GM23248 (cell line): ENCODE results near the gene WDR88. TPM values are rescaled to one million over a fixed set of nuclear protein-coding genes. Genes with fewer than 3 reads are reported as not detected.

Experiments
- DNase-seq: peaks from one replicate; pipeline ENCODE4 v3.0.0-alpha.2; 2015
- H2AFZ ChIP-seq: fragments of 200-600 bp; sonication (generic); 2 replicates; pipeline ENCODE4 v1.6.1; 2016; ENCODE audit warnings: antibody characterized with exemption
- H3F3A ChIP-seq: fragments of 200-600 bp; sonication (generic); 2 replicates; pipeline ENCODE4 v1.6.1; 2016; ENCODE audit warnings: mild to moderate bottlenecking, antibody characterized with exemption, mixed run types; ENCODE audit not compliant: insufficient read depth
- H3K27ac ChIP-seq: fragments of 200-600 bp; sonication (generic); 2 replicates; pipeline ENCODE4 v1.5.1; 2016; ENCODE audit warnings: mild to moderate bottlenecking
- H3K27me3 ChIP-seq: fragments of 200-600 bp; sonication (generic); replicated peaks from 2 replicates; pipeline ENCODE4 v1.6.1; 2016; ENCODE audit warnings: mild to moderate bottlenecking; ENCODE audit not compliant: insufficient read depth
- H3K36me3 ChIP-seq: fragments of 200-600 bp; sonication (generic); 2 replicates; pipeline ENCODE4 v1.6.1; 2016; ENCODE audit warnings: low read depth, mild to moderate bottlenecking
- H3K4me1 ChIP-seq: fragments of 200-600 bp; sonication (generic); 2 replicates; pipeline ENCODE4 v1.6.1; 2016; ENCODE audit warnings: mild to moderate bottlenecking; ENCODE audit not compliant: insufficient read depth
- H3K4me2 ChIP-seq: fragments of 200-600 bp; sonication (generic); one replicate; pipeline ENCODE4 v1.6.1; 2016; ENCODE audit warnings: mild to moderate bottlenecking; ENCODE audit not compliant: unreplicated experiment
- H3K4me3 ChIP-seq: fragments of 200-600 bp; sonication (generic); 2 replicates; pipeline ENCODE4 v1.5.1; 2016; ENCODE audit warnings: mild to moderate bottlenecking
- H3K79me2 ChIP-seq: fragments of 200-600 bp; sonication (generic); 2 replicates; pipeline ENCODE4 v1.6.1; 2016; ENCODE audit warnings: mild to moderate bottlenecking; ENCODE audit not compliant: insufficient read depth
- H3K9ac ChIP-seq: fragments of 200-600 bp; sonication (generic); 2 replicates; pipeline ENCODE4 v1.6.1; 2016; ENCODE audit warnings: mild to moderate bottlenecking
- H3K9me2 ChIP-seq: fragments of 200-600 bp; sonication (generic); 2 replicates; pipeline ENCODE4 v1.6.1; 2016; ENCODE audit warnings: mixed run types, mild to moderate bottlenecking, moderate library complexity; ENCODE audit not compliant: insufficient read depth
- H3K9me3 ChIP-seq: fragments of 200-600 bp; sonication (generic); one replicate; pipeline ENCODE4 v1.6.1; 2017; ENCODE audit warnings: low read depth
- H4K20me1 ChIP-seq: fragments of 200-600 bp; sonication (generic); 2 replicates; pipeline ENCODE4 v1.6.0; 2016; ENCODE audit not compliant: insufficient read depth
- EZH2 ChIP-seq: fragments of 200-600 bp; sonication (generic); IDR thresholded peaks from 2 replicates; pipeline ENCODE4 v1.6.1; 2018; ENCODE audit warnings: antibody characterized with exemption, mild to moderate bottlenecking; ENCODE audit not compliant: insufficient read depth, poor library complexity, severe bottlenecking
- EZH2phosphoT487 ChIP-seq: fragments of 200-600 bp; sonication (generic); IDR thresholded peaks from 2 replicates; pipeline ENCODE4 v1.6.1; 2018; ENCODE audit warnings: antibody characterized with exemption, moderate library complexity, mild to moderate bottlenecking, low read depth; ENCODE audit not compliant: insufficient read depth
- WGBS, 2 experiments: methylation state at CpG; one replicate each; pipeline ENCODE4 v1.1.6; 2015 to 2017; ENCODE audit warnings: low lambda C conversion rate in 2 of 2, low coverage in 1 of 2; ENCODE audit errors: missing lambda C conversion rate in 2 of 2; 5-methylcytosine and 5-hydroxymethylcytosine counted together
- in situ Hi-C: fragments of 300-500 bp; cut with MboI; formaldehyde crosslinking; loops from 2 replicates; pipeline ENCODE4 v1.15.0; 2020
- polyA plus RNA-seq: library from polyadenylated mRNA; unstranded; fragments of >200 nt; fragmentation: Nextera tagmentation; extraction: Ambion mirVana; gene quantifications from 2 replicates; pipeline ENCODE4 v1.2.1, GENCODE V29; 2016
- total RNA-seq: library from RNA; depleted of rRNA; stranded (reverse); fragments of >200 nt; shearing (Covaris generic); gene quantifications from 2 replicates; pipeline ENCODE4 v1.2.3, GENCODE V29; 2014

The WDR88 gene
- total and polyA plus RNA-seq, 2 experiments from 2014 or later, result 0.10 TPM; not detected in 1

DNA sequence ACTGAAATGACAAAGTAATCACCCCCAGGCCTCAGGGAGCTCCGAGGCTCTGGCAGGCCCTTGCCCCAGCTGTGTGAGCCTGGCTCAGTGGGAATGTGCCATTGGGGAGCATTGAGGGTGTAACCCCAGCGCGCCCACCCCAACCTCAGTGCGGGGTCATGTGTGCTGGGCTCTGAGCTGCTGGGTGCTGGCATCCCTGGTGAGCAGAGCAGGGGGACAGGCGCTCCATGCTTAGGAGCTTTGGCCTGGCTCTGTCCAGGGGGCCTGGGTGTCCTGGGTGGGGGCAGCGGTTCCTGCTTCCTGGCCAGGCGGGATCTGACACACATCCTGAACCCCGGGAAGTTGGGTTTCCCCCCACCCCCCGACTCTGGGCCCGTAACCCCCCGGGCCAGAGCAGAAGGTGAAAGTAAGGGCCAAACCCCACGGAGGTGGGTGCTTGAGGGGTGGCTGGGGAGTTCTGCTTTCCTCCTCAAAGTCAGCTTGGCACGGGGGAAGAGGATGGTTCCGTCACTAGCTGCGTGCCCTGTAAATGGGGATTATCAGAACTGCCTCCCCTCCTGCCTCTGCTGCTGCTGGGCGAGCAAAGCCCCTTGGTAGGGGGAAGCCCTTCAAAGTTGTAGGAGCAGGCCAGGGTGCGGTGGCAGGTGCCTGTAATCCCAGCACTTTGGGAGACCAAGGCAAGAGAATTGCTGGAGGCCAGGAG is 63.9 kb downstream of the WDR88 start:
- H3K36me3 ChIP-seq, result no peaks in the 10 kb centered on the region
- in situ Hi-C loops, result no loop called here
- H3K9me2 ChIP-seq, result no peaks in the 10 kb centered on the region
- no peaks in the 10 kb centered on the region; the same call in 1 of the 2 replicates for H3F3A ChIP-seq
- peak overlapping the region; percentile 73 for H3K9ac ChIP-seq
- peaks cover 4% of the 10 kb centered on the region; the same call in 1 of the 2 replicates for H3K4me1 ChIP-seq
- DNase-seq, result no peak
- no peaks in the 10 kb centered on the region for H3K9me3 ChIP-seq
- no peaks in the 10 kb centered on the region for H3K79me2 ChIP-seq
- no peaks in the 10 kb centered on the region; the same call in 1 of the 2 replicates for H3K27me3 ChIP-seq
- 72 to 74% methylated on average over 9 to 17 of the region's 17 CpGs for WGBS, 2 experiments
- TF ChIP-seq EZH2 (no peak), EZH2phosphoT487 (no peak)
- no peaks in the 10 kb centered on the region for H4K20me1 ChIP-seq
- peak overlapping the region; percentile 86 for H3K4me2 ChIP-seq
- H3K4me3 ChIP-seq, result peak overlapping the region; percentile 78
- H3K27ac ChIP-seq, result no peak overlapping the region
- peak overlapping the region; percentile 77 for H2AFZ ChIP-seq

GRCh38 chr19:33196446-33197193 is 64.7 kb downstream of the WDR88 start:
- Histone ChIP-seq H3K9ac (no peak overlapping the region), H3K4me3 (no peak overlapping the region), H3K36me3 (no peaks in the 10 kb centered on the region), H3K27me3 (no peaks in the 10 kb centered on the region; the same call in 1 of the 2 replicates), H3K27ac (no peak overlapping the region), H3K79me2 (no peaks in the 10 kb centered on the region), H2AFZ (no peak overlapping the region), H3K4me2 (no peak overlapping the region), H3K9me3 (no peaks in the 10 kb centered on the region), H3K4me1 (peaks cover 4% of the 10 kb centered on the region; the same call in 1 of the 2 replicates), H3F3A (no peaks in the 10 kb centered on the region; the same call in 1 of the 2 replicates), H4K20me1 (no peaks in the 10 kb centered on the region), H3K9me2 (no peaks in the 10 kb centered on the region)
- DNase-seq, result no peak
- WGBS, 2 experiments, result 95 to 97% methylated on average over 10 of the region's 10 CpGs
- in situ Hi-C loops, result no loop called here
- no peak for TF ChIP-seq EZH2
- no peak for TF ChIP-seq EZH2phosphoT487

GRCh38 chr19:33197591-33198000 is 65.7 kb downstream of the WDR88 start:
- 88 to 91% methylated on average over 11 of the region's 11 CpGs for WGBS, 2 experiments
- Histone ChIP-seq H3F3A (no peaks in the 10 kb centered on the region; the same call in 1 of the 2 replicates), H3K4me2 (no peak overlapping the region), H3K4me1 (peaks cover 4% of the 10 kb centered on the region; the same call in 1 of the 2 replicates), H3K79me2 (no peaks in the 10 kb centered on the region), H3K9me2 (no peaks in the 10 kb centered on the region), H3K4me3 (no peak overlapping the region), H3K36me3 (no peaks in the 10 kb centered on the region), H3K27ac (no peak overlapping the region), H2AFZ (no peak overlapping the region), H3K9me3 (no peaks in the 10 kb centered on the region), H4K20me1 (no peaks in the 10 kb centered on the region), H3K27me3 (no peaks in the 10 kb centered on the region; the same call in 1 of the 2 replicates), H3K9ac (no peak overlapping the region)
- in situ Hi-C loops, result no loop called here
- no peak for TF ChIP-seq EZH2phosphoT487
- TF ChIP-seq EZH2, result no peak
- no peak for DNase-seq

GRCh38 chr19:33198169-33198568 is 66.3 kb downstream of the WDR88 start:
- Histone ChIP-seq H3K9me3 (no peaks in the 10 kb centered on the region), H3K4me2 (no peak overlapping the region), H3K9me2 (no peaks in the 10 kb centered on the region), H3K27me3 (no peaks in the 10 kb centered on the region), H3F3A (no peaks in the 10 kb centered on the region; the same call in 1 of the 2 replicates), H3K4me1 (peaks cover 4% of the 10 kb centered on the region; the same call in 1 of the 2 replicates), H3K27ac (no peak overlapping the region), H4K20me1 (no peaks in the 10 kb centered on the region), H3K36me3 (no peaks in the 10 kb centered on the region), H3K79me2 (no peaks in the 10 kb centered on the region), H3K4me3 (no peak overlapping the region), H3K9ac (no peak overlapping the region), H2AFZ (no peak overlapping the region)
- 92 to 93% methylated on average over 6 to 7 of the region's 7 CpGs for WGBS, 2 experiments
- no peak for DNase-seq
- no peak for TF ChIP-seq EZH2
- no peak for TF ChIP-seq EZH2phosphoT487
- in situ Hi-C loops, result no loop called here
